Activated CD8-positive, alpha-beta T cell treated with anti-CD3 and anti-CD28 coated beads for 36 hours (primary cell): ENCODE results near the gene SATL1. TPM values are rescaled to one million over a fixed set of nuclear protein-coding genes. Genes with fewer than 3 reads are reported as not detected.

ENCODE experiments used
- ATAC-seq: fragments of 200-7000 bp; cut with Tn5 transposase; one replicate; pipeline ENCODE4 v1.10.0; 2021; ENCODE audit warnings: mild to moderate bottlenecking, moderate library complexity
- CTCF ChIA-PET: fragments of 350-600 bp; sonication (Branson Sonifier 250); formaldehyde crosslinking; loops from one replicate; lab custom pipeline; 2021; ENCODE audit warnings: antibody characterized with exemption; lab: Charles Lee
- POLR2A ChIA-PET: fragments of 350-600 bp; sonication (Branson Sonifier 250); formaldehyde crosslinking; loops from one replicate; lab custom pipeline; 2021; ENCODE audit warnings: antibody characterized with exemption; lab: Charles Lee
- DNase-seq: peaks from one replicate; pipeline ENCODE4 v3.0.0-alpha.2; 2020
- H3K27ac Mint-ChIP-seq: one replicate; pipeline ENCODE4 v1.8.0; 2021; ENCODE audit warnings: mild to moderate bottlenecking, mixed read lengths
- H3K27me3 Mint-ChIP-seq: one replicate; pipeline ENCODE4 v1.8.0; 2021; ENCODE audit warnings: mixed read lengths
- H3K36me3 Mint-ChIP-seq: one replicate; pipeline ENCODE4 v1.8.0; 2021; ENCODE audit warnings: low read depth, mixed read lengths
- H3K4me1 Mint-ChIP-seq: one replicate; pipeline ENCODE4 v1.8.0; 2021; ENCODE audit warnings: low read depth, mixed read lengths
- H3K4me3 Mint-ChIP-seq: one replicate; pipeline ENCODE4 v1.8.0; 2021; ENCODE audit warnings: mild to moderate bottlenecking, moderate library complexity, mixed read lengths
- H3K9me3 Mint-ChIP-seq: one replicate; pipeline ENCODE4 v1.8.0; 2021; ENCODE audit warnings: mixed read lengths
- CTCF ChIP-seq: fragments of 200-600 bp; IDR thresholded peaks from one replicate; pipeline ENCODE4 v1.8.0; 2022; ENCODE audit warnings: antibody characterized with exemption, mild to moderate bottlenecking
- intact Hi-C: fragments of 100-400 bp; cut with micrococcal nuclease; formaldehyde crosslinking; loops from one replicate; pipeline ENCODE4 v1.10.0; 2022
- total RNA-seq, 2 experiments: library from RNA; stranded (reverse); gene quantifications; one replicate each; pipeline ENCODE4 v1.2.3, GENCODE V29; 2021

The SATL1 gene
- total RNA-seq, 2 experiments from 2014 or later: not detected

DNA sequence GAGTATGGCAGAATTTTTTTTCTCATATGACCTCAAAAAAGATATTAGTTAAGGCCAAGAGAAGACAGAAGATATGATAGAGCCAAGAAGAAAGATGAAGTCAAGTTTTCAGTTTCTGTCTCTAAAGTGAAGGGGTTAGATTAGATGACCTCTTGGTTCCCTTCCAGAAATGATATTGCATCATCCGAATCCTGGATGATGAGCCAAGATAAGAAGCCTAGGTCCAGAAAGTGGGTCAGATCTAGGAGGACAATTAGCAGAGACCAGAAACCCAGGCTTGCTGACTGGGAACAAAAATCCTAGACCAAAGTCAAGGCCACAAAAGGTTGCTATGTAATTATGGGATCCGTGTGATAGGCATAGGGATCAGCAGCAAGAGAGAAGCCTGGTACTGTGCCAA, 20.2 kb downstream of the SATL1 start:
- H3K9me3 Mint-ChIP-seq: no peaks in the 10 kb centered on the region
- no peak for DNase-seq
- intact Hi-C loops: no loop called here
- ATAC-seq: no peak
- H3K4me1 Mint-ChIP-seq: peaks cover 3% of the 10 kb centered on the region
- H3K27ac Mint-ChIP-seq: no peak overlapping the region
- no peak overlapping the region for H3K4me3 Mint-ChIP-seq
- ChIA-PET POLR2A (no interaction called here), CTCF (no interaction called here)
- no peaks in the 10 kb centered on the region for H3K36me3 Mint-ChIP-seq
- H3K27me3 Mint-ChIP-seq: peaks cover 2% of the 10 kb centered on the region
- no peak for TF ChIP-seq CTCF

- Mint-ChIP-seq H3K36me3 (no peaks in the 10 kb centered on the region), H3K27ac (no peak overlapping the region), H3K4me1 (peaks cover 3% of the 10 kb centered on the region), H3K4me3 (no peak overlapping the region), H3K9me3 (no peaks in the 10 kb centered on the region), H3K27me3 (peaks cover 2% of the 10 kb centered on the region)
- intact Hi-C loops: no loop called here
- POLR2A ChIA-PET: no interaction called here
- CTCF ChIA-PET: no interaction called here
- no peak for TF ChIP-seq CTCF
- ATAC-seq: no peak
- DNase-seq: no peak
Observed at GRCh38 chrX:85221361-85221760, 22.2 kb downstream of the SATL1 start.

DNA sequence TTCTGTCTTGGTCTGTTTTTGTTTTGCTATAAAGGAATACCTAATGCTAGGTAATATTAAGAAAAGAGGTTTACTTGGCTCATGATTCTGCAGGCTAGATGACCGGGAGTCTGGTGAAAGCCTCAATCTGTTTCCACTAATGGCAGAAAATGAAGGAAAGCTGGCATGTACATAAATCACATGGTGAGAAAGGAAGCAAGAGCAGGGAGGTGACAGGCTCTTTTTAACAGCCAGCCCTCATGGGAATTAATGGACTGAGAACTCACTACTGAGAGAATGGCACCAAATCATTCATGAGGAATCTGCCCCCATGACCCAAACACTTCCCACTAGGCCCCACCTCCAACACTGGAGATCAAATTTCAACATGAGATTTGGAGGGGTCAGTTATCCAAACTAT, 27.6 kb downstream of the SATL1 start:
- POLR2A ChIA-PET: no interaction called here
- Mint-ChIP-seq H3K9me3 (no peaks in the 10 kb centered on the region), H3K27ac (no peak overlapping the region), H3K27me3 (no peaks in the 10 kb centered on the region), H3K4me1 (peaks cover under 1% of the 10 kb centered on the region), H3K4me3 (no peak overlapping the region), H3K36me3 (no peaks in the 10 kb centered on the region)
- CTCF ChIA-PET: no interaction called here
- TF ChIP-seq CTCF: no peak
- ATAC-seq (no peak), DNase-seq (no peak)
- intact Hi-C loops: no loop called here

- ATAC-seq (no peak), DNase-seq (no peak)
- intact Hi-C loops: no loop called here
- ChIA-PET POLR2A (no interaction called here), CTCF (no interaction called here)
- Mint-ChIP-seq H3K27me3 (no peaks in the 10 kb centered on the region), H3K4me1 (no peaks in the 10 kb centered on the region), H3K36me3 (no peaks in the 10 kb centered on the region), H3K27ac (no peak overlapping the region), H3K9me3 (no peaks in the 10 kb centered on the region), H3K4me3 (no peak overlapping the region)
- TF ChIP-seq CTCF: no peak
Observed at GRCh38 chrX:85213792-85214530, 29.6 kb downstream of the SATL1 start.

- ChIA-PET CTCF (no interaction called here), POLR2A (no interaction called here)
- H3K36me3 Mint-ChIP-seq: no peaks in the 10 kb centered on the region
- H3K9me3 Mint-ChIP-seq: no peaks in the 10 kb centered on the region
- H3K4me1 Mint-ChIP-seq: no peaks in the 10 kb centered on the region
- intact Hi-C loops: no loop called here
- no peaks in the 10 kb centered on the region for H3K27me3 Mint-ChIP-seq
- no peak for ATAC-seq
- H3K4me3 Mint-ChIP-seq: no peak overlapping the region
- H3K27ac Mint-ChIP-seq: no peak overlapping the region
- DNase-seq: no peak
- no peak for TF ChIP-seq CTCF
Observed at GRCh38 chrX:85203461-85203970, 40.1 kb downstream of the SATL1 start.
